Measurements from ENCODE around the gene CHRNE. TPM values are rescaled to one million over a fixed set of nuclear protein-coding genes. Genes with fewer than 3 reads are reported as not detected.

CHRNE gene
- total RNA-seq, 1 donor from 2014 or later: 0.69 TPM

GRCh38 chr17:4851084-4851483 is 51.8 kb downstream of the CHRNE start:
- TF ChIP-seq, protein P1, sequence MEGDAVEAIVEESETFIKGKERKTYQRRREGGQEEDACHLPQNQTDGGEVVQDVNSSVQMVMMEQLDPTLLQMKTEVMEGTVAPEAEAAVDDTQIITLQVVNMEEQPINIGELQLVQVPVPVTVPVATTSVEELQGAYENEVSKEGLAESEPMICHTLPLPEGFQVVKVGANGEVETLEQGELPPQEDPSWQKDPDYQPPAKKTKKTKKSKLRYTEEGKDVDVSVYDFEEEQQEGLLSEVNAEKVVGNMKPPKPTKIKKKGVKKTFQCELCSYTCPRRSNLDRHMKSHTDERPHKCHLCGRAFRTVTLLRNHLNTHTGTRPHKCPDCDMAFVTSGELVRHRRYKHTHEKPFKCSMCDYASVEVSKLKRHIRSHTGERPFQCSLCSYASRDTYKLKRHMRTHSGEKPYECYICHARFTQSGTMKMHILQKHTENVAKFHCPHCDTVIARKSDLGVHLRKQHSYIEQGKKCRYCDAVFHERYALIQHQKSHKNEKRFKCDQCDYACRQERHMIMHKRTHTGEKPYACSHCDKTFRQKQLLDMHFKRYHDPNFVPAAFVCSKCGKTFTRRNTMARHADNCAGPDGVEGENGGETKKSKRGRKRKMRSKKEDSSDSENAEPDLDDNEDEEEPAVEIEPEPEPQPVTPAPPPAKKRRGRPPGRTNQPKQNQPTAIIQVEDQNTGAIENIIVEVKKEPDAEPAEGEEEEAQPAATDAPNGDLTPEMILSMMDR (IDR thresholded peaks at IDR 0.05; ENCODE audit: partially characterized antibody, unreplicated experiment): no peak
- Mint-ChIP-seq H3K27ac (ENCODE audit: unreplicated experiment) (peak overlapping the region; percentile 22), H3K27me3 (ENCODE audit: unreplicated experiment) (peaks cover 10% of the 10 kb centered on the region), H3K4me1 (ENCODE audit: low read depth, unreplicated experiment) (peaks cover 27% of the 10 kb centered on the region), H3K9me3 (ENCODE audit: unreplicated experiment) (peaks cover 7% of the 10 kb centered on the region), H3K36me3 (ENCODE audit: unreplicated experiment) (no peaks in the 10 kb centered on the region), H3K4me3 (ENCODE audit: unreplicated experiment) (no peak overlapping the region)
- no peak for DNase-seq

DNA sequence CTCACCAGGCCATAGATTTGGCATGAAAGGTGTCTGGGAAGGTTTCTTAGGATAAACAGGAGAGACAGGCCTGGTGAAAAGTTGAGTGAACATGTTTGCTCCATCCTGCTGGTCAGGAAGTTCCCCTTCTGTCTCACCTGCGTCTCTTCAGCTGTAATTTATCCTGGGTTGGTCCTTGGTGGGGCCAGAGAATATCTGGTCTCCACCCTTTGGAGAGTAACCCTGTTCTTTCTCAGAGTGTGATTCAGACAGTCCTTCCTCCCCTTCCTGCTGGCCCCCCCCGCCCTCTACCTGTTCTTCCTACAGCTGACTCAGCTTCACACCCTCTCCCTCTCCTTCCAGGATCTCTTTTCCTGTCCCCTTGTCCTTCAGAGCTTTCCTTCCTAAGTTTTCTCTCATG is 52.7 kb downstream of the CHRNE start:
- TF ChIP-seq, protein P1 (IDR thresholded peaks at IDR 0.05; ENCODE audit: partially characterized antibody, unreplicated experiment): no peak
- DNase-seq: no peak
- Mint-ChIP-seq H3K27ac (ENCODE audit: unreplicated experiment) (no peak overlapping the region), H3K4me1 (ENCODE audit: low read depth, unreplicated experiment) (peaks cover 25% of the 10 kb centered on the region), H3K36me3 (ENCODE audit: unreplicated experiment) (no peaks in the 10 kb centered on the region), H3K4me3 (ENCODE audit: unreplicated experiment) (no peak overlapping the region), H3K27me3 (ENCODE audit: unreplicated experiment) (peaks cover 10% of the 10 kb centered on the region), H3K9me3 (ENCODE audit: unreplicated experiment) (peaks cover 7% of the 10 kb centered on the region)

DNA sequence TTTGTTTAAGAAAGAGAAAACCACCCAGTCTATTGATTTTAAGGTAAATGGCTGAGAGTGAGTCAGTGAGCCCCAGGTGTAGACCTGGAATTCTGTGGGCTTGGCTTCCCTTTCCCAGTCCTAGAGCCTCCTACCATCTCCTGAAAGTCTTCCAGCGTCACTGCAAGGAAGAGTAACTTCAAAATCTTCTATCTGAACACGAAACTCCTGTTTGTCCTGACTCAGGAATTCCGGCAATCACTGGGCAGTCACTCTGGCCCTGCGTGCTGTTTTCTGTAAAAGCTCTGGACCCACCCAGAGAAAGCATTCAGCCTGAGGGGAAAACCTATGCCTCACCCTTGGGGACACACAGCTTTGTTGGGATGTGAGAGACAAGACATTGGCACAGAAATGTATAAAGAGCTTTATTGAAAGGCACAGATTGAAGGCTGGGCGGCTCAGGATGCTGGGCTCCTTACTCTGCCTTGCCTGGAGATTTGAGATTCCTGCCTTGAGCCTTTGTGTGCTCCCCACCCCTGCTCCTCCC is 53.8 kb downstream of the CHRNE start:
- Mint-ChIP-seq H3K4me1 (ENCODE audit: low read depth, unreplicated experiment) (peaks cover 18% of the 10 kb centered on the region), H3K27me3 (ENCODE audit: unreplicated experiment) (peaks cover 5% of the 10 kb centered on the region), H3K4me3 (ENCODE audit: unreplicated experiment) (no peak overlapping the region), H3K27ac (ENCODE audit: unreplicated experiment) (no peak overlapping the region), H3K9me3 (ENCODE audit: unreplicated experiment) (peaks cover 5% of the 10 kb centered on the region), H3K36me3 (ENCODE audit: unreplicated experiment) (no peaks in the 10 kb centered on the region)
- DNase-seq: no peak
- TF ChIP-seq, protein P1 (IDR thresholded peaks at IDR 0.05; ENCODE audit: partially characterized antibody, unreplicated experiment): no peak

Other genes starting within 250 kb of the CHRNE start
- gene PELP1, start 199.0 kb downstream of the CHRNE start, total RNA-seq (ENCODE audit: unreplicated experiment): 63.7 TPM
- 106 TPM for gene ARRB2, start 192.5 kb downstream of the CHRNE start, total RNA-seq (ENCODE audit: unreplicated experiment)
- gene MED11, start 171.7 kb downstream of the CHRNE start, total RNA-seq (ENCODE audit: unreplicated experiment): 12.5 TPM
- gene ZMYND15, start 163.3 kb downstream of the CHRNE start, total RNA-seq (ENCODE audit: unreplicated experiment): not detected
- not detected for gene CXCL16, start 163.2 kb downstream of the CHRNE start, total RNA-seq (ENCODE audit: unreplicated experiment)
- gene TM4SF5, start 131.2 kb downstream of the CHRNE start, total RNA-seq (ENCODE audit: unreplicated experiment): not detected
- 2.5 TPM for gene VMO1, start 116.7 kb downstream of the CHRNE start, total RNA-seq (ENCODE audit: unreplicated experiment)
- not detected for gene GLTPD2, start 114.1 kb downstream of the CHRNE start, total RNA-seq (ENCODE audit: unreplicated experiment)
- 128 TPM for gene PSMB6, start 106.9 kb downstream of the CHRNE start, total RNA-seq (ENCODE audit: unreplicated experiment)
- 61.4 TPM for gene PLD2, start 95.9 kb downstream of the CHRNE start, total RNA-seq (ENCODE audit: unreplicated experiment)
- gene MINK1, start 69.8 kb downstream of the CHRNE start, total RNA-seq (ENCODE audit: unreplicated experiment): 130 TPM
- 11.1 TPM for gene C17orf107, start 3.6 kb downstream of the CHRNE start, total RNA-seq (ENCODE audit: unreplicated experiment)
- 0.47 TPM for gene GP1BA, start 29.2 kb upstream of the CHRNE start, total RNA-seq (ENCODE audit: unreplicated experiment)
- 72.2 TPM for gene SLC25A11, start 36.9 kb upstream of the CHRNE start, total RNA-seq (ENCODE audit: unreplicated experiment)
- gene RNF167, start 37.2 kb upstream of the CHRNE start, total RNA-seq (ENCODE audit: unreplicated experiment): 96.1 TPM
- 356 TPM for gene PFN1, start 45.4 kb upstream of the CHRNE start, total RNA-seq (ENCODE audit: unreplicated experiment)
- 62.1 TPM for gene ENO3, start 48.0 kb upstream of the CHRNE start, total RNA-seq (ENCODE audit: unreplicated experiment)
- 69.6 TPM for gene SPAG7, start 64.7 kb upstream of the CHRNE start, total RNA-seq (ENCODE audit: unreplicated experiment)
- gene CAMTA2, start 84.6 kb upstream of the CHRNE start, total RNA-seq (ENCODE audit: unreplicated experiment): 61.4 TPM
- 0.44 TPM for gene INCA1, start 94.4 kb upstream of the CHRNE start, total RNA-seq (ENCODE audit: unreplicated experiment)
- 5.6 TPM for gene KIF1C, start 94.9 kb upstream of the CHRNE start, total RNA-seq (ENCODE audit: unreplicated experiment)
- not detected for gene SLC52A1, start 132.3 kb upstream of the CHRNE start, total RNA-seq (ENCODE audit: unreplicated experiment)
- gene ZFP3, start 175.4 kb upstream of the CHRNE start, total RNA-seq (ENCODE audit: unreplicated experiment): 4.9 TPM
- gene ZNF232, start 208.8 kb upstream of the CHRNE start, total RNA-seq (ENCODE audit: unreplicated experiment): 44.5 TPM
- gene USP6, start 212.9 kb upstream of the CHRNE start, total RNA-seq (ENCODE audit: unreplicated experiment): 4.7 TPM

All from glutamatergic neuron (in vitro differentiated cells).